ENCODE results near the gene TBCK. TPM values are rescaled to one million over a fixed set of nuclear protein-coding genes. Genes with fewer than 3 reads are reported as not detected.

The TBCK gene
- polyA plus RNA-seq, 1 of the 3 experiments (the other 2 are of a cell fraction) = 14.6 TPM

- TF ChIP-seq ZBTB33 (IDR thresholded peaks at IDR 0.05; ENCODE audit: borderline replicate concordance, low read depth) = no peak
- no peak for TF ChIP-seq FOSL2 (IDR thresholded peaks at IDR 0.05; ENCODE audit: borderline replicate concordance, low read depth)
- TF ChIP-seq CHD2 (IDR thresholded peaks at IDR 0.05; ENCODE audit: low read length, partially characterized antibody) = no peak
- no peak for TF ChIP-seq RXRA (IDR thresholded peaks at IDR 0.05; ENCODE audit: borderline replicate concordance, low read depth)
Observed at GRCh38 chr4:106104276-106104675, 211.7 kb downstream of the TBCK start (continued).

- Histone ChIP-seq H3K4me3 (ENCODE audit: low read depth in 2 of 2, low read length in 1 of 2) (no peak overlapping the region), H3K27me3 (ENCODE audit: insufficient read depth) (no peaks in the 10 kb centered on the region), H3K9me2 (no peaks in the 10 kb centered on the region), H3K9ac (no peak overlapping the region), H3K36me3 (replicated peaks in 1 of 2; ENCODE audit: control insufficient read depth in 1 of 2, insufficient read depth in 2 of 2, low read length in 1 of 2) (peaks cover 4 to 5% of the 10 kb centered on the region in 2 experiments), H3K27ac (ENCODE audit: low read depth in 2 of 2, low read length in 1 of 2) (no peak overlapping the region), H3K79me2 (ENCODE audit: insufficient read depth) (no peaks in the 10 kb centered on the region), H2AFZ (ENCODE audit: low read depth) (no peak overlapping the region), H3K4me1 (ENCODE audit: control insufficient read depth in 1 of 2, insufficient read depth in 2 of 2, low read depth in 1 of 2, low read length in 1 of 2) (no peaks in the 10 kb centered on the region; a peak in 1 of 4 replicates), H4K20me1 (ENCODE audit: insufficient read depth) (no peaks in the 10 kb centered on the region), H3F3A (replicated peaks; ENCODE audit: insufficient read depth) (no peaks in the 10 kb centered on the region), H3K9me3 (no peaks in the 10 kb centered on the region), H3K4me2 (no peak overlapping the region)
- ChIA-PET POLR2A (no interaction called here), CTCF (no interaction called here)
- TF ChIP-seq SIN3A (IDR thresholded peaks at IDR 0.05; ENCODE audit: borderline replicate concordance, low read depth, low read length) (no peak), FOSL2 (IDR thresholded peaks at IDR 0.05; ENCODE audit: borderline replicate concordance, low read depth) (no peak), GATA2 (CRISPR knock-in tag; IDR thresholded peaks at IDR 0.05) (no peak), RXRA (IDR thresholded peaks at IDR 0.05; ENCODE audit: borderline replicate concordance, low read depth) (no peak), YY1 (IDR thresholded peaks at IDR 0.05; ENCODE audit: low read depth) (no peak), JUND (IDR thresholded peaks at IDR 0.05) (no peak), PBX3 (IDR thresholded peaks at IDR 0.05) (no peak), REST (IDR thresholded peaks at IDR 0.05; ENCODE audit: low read depth, low read length) (no peak), ZBTB33 (IDR thresholded peaks at IDR 0.05; ENCODE audit: borderline replicate concordance, low read depth) (no peak)
- WGBS (ENCODE audit: low lambda C conversion rate) = 81% methylated on average over 1 of the region's 1 CpG
- no peak for DNase-seq
Observed at GRCh38 chr4:106096454-106096853, 219.6 kb downstream of the TBCK start.

Data from SK-N-SH (cell line).